GM19455 (cell line): ENCODE measurements around the gene IQCE.
"Not testable (repeated sequence)": the region's sequence is repeated elsewhere in the genome, so short reads cannot be mapped to it uniquely, and the experiment has no call there.

Experiments
- ATAC-seq: cut with Tn5 transposase; IDR thresholded peaks from one replicate; pipeline ENCODE4 v1.9.1; 2021; ENCODE audit not compliant: unreplicated experiment

IQCE gene

GRCh38 chr7:2521341-2521745, 37.4 kb upstream of the IQCE start:
- ATAC-seq, result no peak

- no peak for ATAC-seq
These were observed 36.7 kb upstream of the IQCE start for GRCh38 chr7:2521952-2522591.

- no peak for ATAC-seq
These were observed 35.9 kb upstream of the IQCE start for GRCh38 chr7:2522780-2523433.

GRCh38 chr7:2523461-2523936, 35.3 kb upstream of the IQCE start:
- ATAC-seq, result no peak

- ATAC-seq, result no peak
These were observed 34.6 kb upstream of the IQCE start for GRCh38 chr7:2523941-2524807.

- no peak for ATAC-seq
These were observed 33.7 kb upstream of the IQCE start for GRCh38 chr7:2524808-2525657.

GRCh38 chr7:2525658-2526630, 32.8 kb upstream of the IQCE start:
- no peak for ATAC-seq

GRCh38 chr7:2526659-2527504, 31.9 kb upstream of the IQCE start:
- no peak for ATAC-seq

GRCh38 chr7:2527505-2528467, 31.0 kb upstream of the IQCE start:
- ATAC-seq, result no peak

- no peak for ATAC-seq
These were observed 30.2 kb upstream of the IQCE start for GRCh38 chr7:2528481-2529095.

GRCh38 chr7:2529161-2530070, 29.4 kb upstream of the IQCE start:
- no peak for ATAC-seq

- ATAC-seq, result no peak
These were observed 28.4 kb upstream of the IQCE start for GRCh38 chr7:2530071-2530987.

GRCh38 chr7:2530994-2531795, 27.6 kb upstream of the IQCE start:
- not testable (repeated sequence) for ATAC-seq

GRCh38 chr7:2531796-2532110, 27.0 kb upstream of the IQCE start:
- ATAC-seq, result not testable (repeated sequence)
